GM18858 (cell line): ENCODE data around the gene WIZ.
A peak's percentile ranks its signal among the peaks of the same experiment; 100 is the strongest.

Experiments
- ATAC-seq: cut with Tn5 transposase; IDR thresholded peaks from one replicate; pipeline ENCODE4 v1.9.1; 2021; ENCODE audit not compliant: unreplicated experiment

Gene WIZ

GRCh38 chr19:15379083-15379998 is 70.4 kb downstream of the WIZ start, which contains the start of gene AKAP8:
TSS of gene AKAP8 (minus strand) at chr19:15379787. CDS start at chr19:15379731, 56 bp downstream.
- ATAC-seq: peak; percentile 37

GRCh38 chr19:15378534-15379082 is 71.1 kb downstream of the WIZ start:
- no peak for ATAC-seq

GRCh38 chr19:15374796-15375440 is 74.8 kb downstream of the WIZ start:
- no peak for ATAC-seq

- ATAC-seq: no peak
Observed at GRCh38 chr19:15374105-15374651, 75.6 kb downstream of the WIZ start.

GRCh38 chr19:15373644-15374043 is 76.1 kb downstream of the WIZ start:
- ATAC-seq: no peak

- ATAC-seq: no peak
Observed at GRCh38 chr19:15372891-15373301, 76.9 kb downstream of the WIZ start.

GRCh38 chr19:15372470-15372869 is 77.3 kb downstream of the WIZ start:
- ATAC-seq: no peak

- no peak for ATAC-seq
Observed at GRCh38 chr19:15371786-15372380, 77.9 kb downstream of the WIZ start.

GRCh38 chr19:15371119-15371518 is 78.6 kb downstream of the WIZ start:
- ATAC-seq: no peak
